GM19438 (cell line): ENCODE results near the gene SENP7.
"Not testable (repeated sequence)": the region's sequence is repeated elsewhere in the genome, so short reads cannot be mapped to it uniquely, and the experiment has no call there.

Experiments used
- ATAC-seq: cut with Tn5 transposase; IDR thresholded peaks from one replicate; pipeline ENCODE4 v1.9.1; 2021; ENCODE audit warnings: low read depth; ENCODE audit not compliant: unreplicated experiment

Gene SENP7

GRCh38 chr3:101466465-101467309, 46.3 kb downstream of the SENP7 start:
- no peak for ATAC-seq

GRCh38 chr3:101464235-101464634, 48.8 kb downstream of the SENP7 start:
- ATAC-seq = no peak

- no peak for ATAC-seq
Observed at GRCh38 chr3:101461451-101461850, 51.6 kb downstream of the SENP7 start.

GRCh38 chr3:101458387-101458786, 54.6 kb downstream of the SENP7 start:
- no peak for ATAC-seq

GRCh38 chr3:101454629-101455028, 58.4 kb downstream of the SENP7 start:
- ATAC-seq = no peak

- no peak for ATAC-seq
Observed at GRCh38 chr3:101453961-101454360, 59.1 kb downstream of the SENP7 start.

- ATAC-seq = not testable (repeated sequence)
Observed at GRCh38 chr3:101438641-101439040, 74.4 kb downstream of the SENP7 start.

GRCh38 chr3:101433652-101434051, 79.4 kb downstream of the SENP7 start:
- ATAC-seq = no peak

- no peak for ATAC-seq
Observed at GRCh38 chr3:101423984-101424888, 88.8 kb downstream of the SENP7 start.

GRCh38 chr3:101418851-101419250, 94.2 kb downstream of the SENP7 start:
- ATAC-seq = no peak

- no peak for ATAC-seq
Observed at GRCh38 chr3:101414121-101414520, 98.9 kb downstream of the SENP7 start.

GRCh38 chr3:101413656-101414055, 99.4 kb downstream of the SENP7 start:
- ATAC-seq = no peak

- no peak for ATAC-seq
Observed at GRCh38 chr3:101391413-101391950, 121.5 kb downstream of the SENP7 start.

- no peak for ATAC-seq
Observed at GRCh38 chr3:101388706-101389105, 124.3 kb downstream of the SENP7 start.

GRCh38 chr3:101387351-101387750, 125.7 kb downstream of the SENP7 start:
- no peak for ATAC-seq

GRCh38 chr3:101384426-101384825, 128.6 kb downstream of the SENP7 start:
- ATAC-seq = no peak

GRCh38 chr3:101383656-101384055, 129.4 kb downstream of the SENP7 start:
- ATAC-seq = no peak

GRCh38 chr3:101383156-101383575, 129.8 kb downstream of the SENP7 start:
- ATAC-seq = no peak

GRCh38 chr3:101381809-101382208, 131.2 kb downstream of the SENP7 start:
- no peak for ATAC-seq

- ATAC-seq = peak; percentile 94
Observed at GRCh38 chr3:101379658-101380376, 133.2 kb downstream of the SENP7 start.

GRCh38 chr3:101377796-101378195, 135.2 kb downstream of the SENP7 start:
- ATAC-seq = no peak
